Hepatocyte (in vitro differentiated cells): ENCODE data around the gene ITPKA.

Experiments
- EZH2 ChIP-seq: fragments of 200-600 bp; sonication (generic); IDR thresholded peaks from 2 replicates; pipeline ENCODE4 v1.6.1; 2016; ENCODE audit warnings: antibody characterized with exemption, mild to moderate bottlenecking, borderline replicate concordance
- EZH2phosphoT487 ChIP-seq: fragments of 200-600 bp; sonication (generic); IDR thresholded peaks from one replicate; pipeline ENCODE4 v1.6.1; 2018; ENCODE audit warnings: antibody characterized with exemption, mild to moderate bottlenecking, low read depth, moderate library complexity; ENCODE audit not compliant: unreplicated experiment, severe bottlenecking
- TF ChIP-seq, protein P1 (sequence below): fragments of 200-600 bp; sonication (generic); IDR thresholded peaks from 2 replicates; pipeline ENCODE4 v1.5.1; 2016; ENCODE audit warnings: antibody characterized with exemption, mild to moderate bottlenecking; ENCODE audit not compliant: poor library complexity

DNA sequence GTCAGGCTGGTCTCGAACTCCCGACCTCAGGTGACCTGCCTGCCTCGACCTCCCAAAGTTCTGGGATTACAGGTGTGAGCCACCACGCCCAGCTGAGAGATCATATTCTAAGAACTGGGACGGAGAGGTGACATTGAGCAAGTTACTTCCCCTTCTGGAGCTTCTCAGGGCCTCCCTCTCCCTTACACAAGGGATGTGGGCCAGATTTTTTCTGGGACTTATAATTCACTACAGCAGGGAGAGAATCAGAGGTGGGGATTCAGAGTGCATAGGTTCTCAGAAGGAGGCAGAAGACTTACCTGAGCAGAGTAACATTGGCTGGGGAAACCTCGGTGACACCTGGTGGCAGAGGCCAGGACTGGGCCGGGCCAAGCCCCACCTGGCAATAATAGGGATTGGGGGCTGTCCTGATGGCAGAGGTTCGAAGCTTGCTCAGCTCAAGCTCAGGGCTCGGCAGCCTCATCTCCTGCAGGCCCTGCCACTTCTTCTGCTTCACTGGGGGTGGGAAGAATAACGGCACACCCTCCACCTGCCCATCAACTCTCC lies 13.2 kb downstream of the ITPKA start:
- TF ChIP-seq, protein P1, sequence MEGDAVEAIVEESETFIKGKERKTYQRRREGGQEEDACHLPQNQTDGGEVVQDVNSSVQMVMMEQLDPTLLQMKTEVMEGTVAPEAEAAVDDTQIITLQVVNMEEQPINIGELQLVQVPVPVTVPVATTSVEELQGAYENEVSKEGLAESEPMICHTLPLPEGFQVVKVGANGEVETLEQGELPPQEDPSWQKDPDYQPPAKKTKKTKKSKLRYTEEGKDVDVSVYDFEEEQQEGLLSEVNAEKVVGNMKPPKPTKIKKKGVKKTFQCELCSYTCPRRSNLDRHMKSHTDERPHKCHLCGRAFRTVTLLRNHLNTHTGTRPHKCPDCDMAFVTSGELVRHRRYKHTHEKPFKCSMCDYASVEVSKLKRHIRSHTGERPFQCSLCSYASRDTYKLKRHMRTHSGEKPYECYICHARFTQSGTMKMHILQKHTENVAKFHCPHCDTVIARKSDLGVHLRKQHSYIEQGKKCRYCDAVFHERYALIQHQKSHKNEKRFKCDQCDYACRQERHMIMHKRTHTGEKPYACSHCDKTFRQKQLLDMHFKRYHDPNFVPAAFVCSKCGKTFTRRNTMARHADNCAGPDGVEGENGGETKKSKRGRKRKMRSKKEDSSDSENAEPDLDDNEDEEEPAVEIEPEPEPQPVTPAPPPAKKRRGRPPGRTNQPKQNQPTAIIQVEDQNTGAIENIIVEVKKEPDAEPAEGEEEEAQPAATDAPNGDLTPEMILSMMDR = no peak
- TF ChIP-seq EZH2 (no peak), EZH2phosphoT487 (no peak)
